DOHH2 (cell line): ENCODE data around the gene MAB21L3.

Source experiments
- H3F3A ChIP-seq: fragments of 200-600 bp; sonication (generic), shearing (Covaris generic); 2 replicates; pipeline ENCODE4 v1.6.0; 2016; ENCODE audit warnings: antibody characterized with exemption, mild to moderate bottlenecking; ENCODE audit not compliant: control insufficient read depth, insufficient read depth
- H3K27ac ChIP-seq: fragments of 200-600 bp; sonication (generic); 2 replicates; pipeline ENCODE4 v1.5.1; 2014; ENCODE audit warnings: low read depth, mild to moderate bottlenecking, low read length, moderate library complexity
- H3K27me3 ChIP-seq: fragments of 200-600 bp; sonication (generic); 2 replicates; pipeline ENCODE4 v1.6.1; 2014; ENCODE audit warnings: mild to moderate bottlenecking, low read length, mixed read lengths; ENCODE audit not compliant: control insufficient read depth
- H3K36me3 ChIP-seq: fragments of 200-600 bp; sonication (generic); 2 replicates; pipeline ENCODE4 v1.6.1; 2014; ENCODE audit warnings: mild to moderate bottlenecking, low read length, moderate library complexity, mixed read lengths; ENCODE audit not compliant: control insufficient read depth
- H3K4me1 ChIP-seq: fragments of 200-600 bp; sonication (generic); 2 replicates; pipeline ENCODE4 v1.6.1; 2014; ENCODE audit warnings: mild to moderate bottlenecking, low read length, mixed read lengths; ENCODE audit not compliant: control insufficient read depth
- H3K4me2 ChIP-seq: fragments of 200-600 bp; sonication (generic); 2 replicates; pipeline ENCODE4 v1.6.0; 2014; ENCODE audit warnings: mild to moderate bottlenecking, low read length, moderate library complexity
- H3K4me3 ChIP-seq: fragments of 200-600 bp; sonication (generic); 2 replicates; pipeline ENCODE4 v1.5.1; 2014; ENCODE audit warnings: mild to moderate bottlenecking, low read length, mixed read lengths
- H3K79me2 ChIP-seq: fragments of 200-600 bp; sonication (generic); 2 replicates; pipeline ENCODE4 v1.6.1; 2014; ENCODE audit warnings: mild to moderate bottlenecking, low read length, mixed read lengths; ENCODE audit not compliant: control insufficient read depth
- H3K9me2 ChIP-seq: fragments of 200-600 bp; sonication (generic); replicated peaks from 2 replicates; pipeline ENCODE4 v1.6.1; 2014; ENCODE audit warnings: mild to moderate bottlenecking, low read length, mixed read lengths; ENCODE audit not compliant: control insufficient read depth
- H3K9me3 ChIP-seq: fragments of 200-600 bp; sonication (generic); 2 replicates; pipeline ENCODE4 v1.6.1; 2014; ENCODE audit warnings: antibody characterized with exemption, low read length, mixed read lengths; ENCODE audit not compliant: control insufficient read depth, insufficient read depth
- H4K20me1 ChIP-seq: fragments of 200-600 bp; sonication (generic); 2 replicates; pipeline ENCODE4 v1.6.0; 2014; ENCODE audit warnings: low read depth, mild to moderate bottlenecking, antibody characterized with exemption, low read length, moderate library complexity; ENCODE audit not compliant: control insufficient read depth, insufficient read depth
- CTCF ChIP-seq: fragments of 200-600 bp; sonication (generic); IDR thresholded peaks from one replicate; pipeline ENCODE4 v1.5.1; 2014; ENCODE audit warnings: antibody characterized with exemption, mild to moderate bottlenecking, low read depth, low read length; ENCODE audit not compliant: poor library complexity, severe bottlenecking
- EZH2phosphoT487 ChIP-seq: fragments of 200-600 bp; sonication (generic); IDR thresholded peaks from 2 replicates; pipeline ENCODE4 v1.6.1; 2017; ENCODE audit warnings: borderline replicate concordance, mild to moderate bottlenecking, antibody characterized with exemption, low read length, moderate library complexity, mixed read lengths

The MAB21L3 gene

GRCh38 chr1:116128664-116129063 is 17.5 kb downstream of the MAB21L3 start:
- no peak for TF ChIP-seq EZH2phosphoT487
- no peak for TF ChIP-seq CTCF
- H3F3A ChIP-seq: no peaks in the 10 kb centered on the region
- H4K20me1 ChIP-seq: no peaks in the 10 kb centered on the region
- peaks cover 12% of the 10 kb centered on the region for H3K27me3 ChIP-seq
- no peak overlapping the region for H3K4me2 ChIP-seq
- H3K36me3 ChIP-seq: no peaks in the 10 kb centered on the region
- no peaks in the 10 kb centered on the region for H3K4me1 ChIP-seq
- no peaks in the 10 kb centered on the region for H3K9me3 ChIP-seq
- H3K4me3 ChIP-seq: no peak overlapping the region
- H3K79me2 ChIP-seq: no peaks in the 10 kb centered on the region
- H3K27ac ChIP-seq: no peak overlapping the region
- H3K9me2 ChIP-seq: no peaks in the 10 kb centered on the region

- TF ChIP-seq EZH2phosphoT487: no peak
- no peak for TF ChIP-seq CTCF
- Histone ChIP-seq H3K4me3 (no peak overlapping the region), H3K36me3 (no peaks in the 10 kb centered on the region), H4K20me1 (no peaks in the 10 kb centered on the region), H3F3A (no peaks in the 10 kb centered on the region), H3K4me2 (no peak overlapping the region), H3K27me3 (peaks cover 5% of the 10 kb centered on the region; the same call in 1 of the 2 replicates), H3K79me2 (no peaks in the 10 kb centered on the region), H3K9me2 (no peaks in the 10 kb centered on the region), H3K27ac (no peak overlapping the region), H3K4me1 (no peaks in the 10 kb centered on the region), H3K9me3 (no peaks in the 10 kb centered on the region)
Observed at GRCh38 chr1:116129537-116129936, 18.3 kb downstream of the MAB21L3 start.

DNA sequence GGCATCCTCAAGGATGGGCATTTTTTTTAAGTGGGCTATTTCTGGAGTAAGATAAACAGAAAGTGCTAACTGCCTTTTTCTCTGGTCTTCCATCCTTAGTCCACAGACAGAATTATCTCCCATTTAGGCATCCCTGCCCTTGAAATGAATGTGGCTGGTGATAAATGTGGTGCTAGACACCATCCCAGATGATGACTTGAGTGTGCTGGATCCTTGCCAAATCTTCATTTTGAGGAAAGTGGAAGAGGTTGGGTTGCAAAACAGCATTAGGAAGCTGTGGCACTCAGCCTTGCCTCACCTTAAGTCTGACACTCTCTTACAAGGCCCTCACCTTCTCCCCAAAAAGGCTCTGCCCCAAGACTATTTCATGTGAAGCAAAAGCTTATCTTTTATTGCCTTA is 19.2 kb downstream of the MAB21L3 start:
- H3K4me1 ChIP-seq: no peaks in the 10 kb centered on the region
- H3K9me2 ChIP-seq: no peaks in the 10 kb centered on the region
- H3K27ac ChIP-seq: no peak overlapping the region
- H3K79me2 ChIP-seq: no peaks in the 10 kb centered on the region
- no peaks in the 10 kb centered on the region for H3K9me3 ChIP-seq
- H4K20me1 ChIP-seq: no peaks in the 10 kb centered on the region
- H3K4me3 ChIP-seq: no peak overlapping the region
- H3K4me2 ChIP-seq: no peak overlapping the region
- H3F3A ChIP-seq: no peaks in the 10 kb centered on the region
- no peak for TF ChIP-seq EZH2phosphoT487
- H3K36me3 ChIP-seq: no peaks in the 10 kb centered on the region
- peaks cover 5% of the 10 kb centered on the region; the same call in 1 of the 2 replicates for H3K27me3 ChIP-seq

GRCh38 chr1:116131170-116131569 is 20.0 kb downstream of the MAB21L3 start:
- Histone ChIP-seq H3K4me3 (no peak overlapping the region), H4K20me1 (no peaks in the 10 kb centered on the region), H3K9me3 (no peaks in the 10 kb centered on the region), H3K27me3 (peaks cover 4% of the 10 kb centered on the region; the same call in 1 of the 2 replicates), H3K27ac (no peak overlapping the region), H3K36me3 (no peaks in the 10 kb centered on the region), H3K9me2 (no peaks in the 10 kb centered on the region), H3F3A (no peaks in the 10 kb centered on the region), H3K79me2 (no peaks in the 10 kb centered on the region), H3K4me1 (no peaks in the 10 kb centered on the region), H3K4me2 (no peak overlapping the region)
- TF ChIP-seq EZH2phosphoT487 (no peak), CTCF (no peak)
